Measurements from ENCODE around the gene SIM1.
"Not testable (repeated sequence)": the region's sequence is repeated elsewhere in the genome, so short reads cannot be mapped to it uniquely, and the experiment has no call there.

Gene SIM1

GRCh38 chr6:100426241-100426640 is 38.5 kb downstream of the SIM1 start:
- ATAC-seq = no peak

- ATAC-seq = no peak
These were observed 44.0 kb downstream of the SIM1 start for GRCh38 chr6:100420711-100421110.

GRCh38 chr6:100417036-100417435 is 47.7 kb downstream of the SIM1 start:
- ATAC-seq = no peak

- no peak for ATAC-seq
These were observed 49.0 kb downstream of the SIM1 start for GRCh38 chr6:100415768-100416167.

- ATAC-seq = no peak
These were observed 51.8 kb downstream of the SIM1 start for GRCh38 chr6:100412872-100413271.

- ATAC-seq = no peak
These were observed 60.7 kb downstream of the SIM1 start for GRCh38 chr6:100404051-100404450.

GRCh38 chr6:100393493-100393892 is 71.2 kb downstream of the SIM1 start:
- no peak for ATAC-seq

GRCh38 chr6:100392423-100392822 is 72.3 kb downstream of the SIM1 start:
- no peak for ATAC-seq

GRCh38 chr6:100388868-100389519 is 75.7 kb downstream of the SIM1 start:
- ATAC-seq = no peak

GRCh38 chr6:100382767-100383195 is 81.9 kb downstream of the SIM1 start:
- ATAC-seq = no peak

GRCh38 chr6:100382031-100382430 is 82.7 kb downstream of the SIM1 start:
- ATAC-seq = no peak

- ATAC-seq = no peak
These were observed 83.6 kb downstream of the SIM1 start for GRCh38 chr6:100381111-100381510.

GRCh38 chr6:100379386-100379785 is 85.3 kb downstream of the SIM1 start:
- no peak for ATAC-seq

GRCh38 chr6:100378576-100378975 is 86.1 kb downstream of the SIM1 start:
- no peak for ATAC-seq

- no peak for ATAC-seq
These were observed 88.6 kb downstream of the SIM1 start for GRCh38 chr6:100376103-100376502.

GRCh38 chr6:100372326-100373091 is 92.2 kb downstream of the SIM1 start:
- no peak for ATAC-seq

GRCh38 chr6:100371591-100371990 is 93.1 kb downstream of the SIM1 start:
- ATAC-seq = no peak

- no peak for ATAC-seq
These were observed 94.5 kb downstream of the SIM1 start for GRCh38 chr6:100370265-100370664.

GRCh38 chr6:100366419-100366818 is 98.3 kb downstream of the SIM1 start:
- no peak for ATAC-seq

- ATAC-seq = no peak
These were observed 101.1 kb downstream of the SIM1 start for GRCh38 chr6:100363651-100364050.

GRCh38 chr6:100354736-100355641 is 109.7 kb downstream of the SIM1 start:
- ATAC-seq = not testable (repeated sequence)

- ATAC-seq = no peak
These were observed 111.3 kb downstream of the SIM1 start for GRCh38 chr6:100353276-100354015.

- no peak for ATAC-seq
These were observed 114.6 kb downstream of the SIM1 start for GRCh38 chr6:100350139-100350538.
